ENCODE measurements around the gene REN.

Gene REN

DNA sequence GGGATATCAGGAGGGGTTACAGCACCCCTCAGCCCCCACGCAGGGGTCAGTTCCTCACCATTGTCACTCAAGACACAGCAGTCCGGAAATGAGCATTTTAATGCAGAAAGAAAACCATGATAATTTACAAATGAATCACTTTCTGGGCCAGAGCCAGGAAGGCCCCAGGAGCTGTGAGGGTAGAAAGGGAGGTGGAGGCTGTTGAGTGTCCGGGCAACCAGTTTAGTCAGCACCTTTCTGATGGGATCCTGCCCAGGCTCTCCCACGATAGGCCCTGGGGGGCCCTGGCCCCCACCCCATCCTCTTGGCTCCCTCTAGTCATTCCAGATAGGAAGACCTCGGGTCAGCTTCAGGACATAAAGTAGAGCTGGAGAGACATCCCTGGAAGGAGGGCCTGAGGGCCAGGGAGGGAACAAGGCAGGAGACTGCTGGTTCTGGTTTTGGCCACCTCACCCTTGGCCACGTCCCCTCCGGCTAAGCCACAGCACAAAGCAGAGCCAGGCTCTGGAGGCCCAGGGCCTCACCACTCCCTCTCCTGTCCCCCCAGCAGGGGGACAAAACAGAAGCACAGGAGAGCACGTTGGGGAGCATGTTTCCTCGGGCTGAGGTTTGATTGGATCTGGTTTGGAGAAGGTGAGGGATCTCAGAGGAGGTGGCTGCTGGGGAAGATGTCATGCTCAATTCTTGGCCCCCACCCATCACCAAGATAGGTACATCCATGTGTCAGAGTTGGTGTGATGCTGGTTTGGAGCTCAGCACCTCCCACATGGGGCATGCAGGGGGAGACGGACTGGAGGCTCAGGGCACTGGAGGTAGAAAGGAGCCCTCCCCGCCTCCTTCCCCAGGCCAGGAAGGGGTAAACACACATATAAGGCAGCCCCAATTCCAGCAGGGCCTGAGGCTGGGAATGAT lies 34.9 kb downstream of the REN start:
- DNase-seq: no peak

- no peak for DNase-seq
Observed at GRCh38 chr1:204130178-204130577, 36.0 kb downstream of the REN start.

DNA sequence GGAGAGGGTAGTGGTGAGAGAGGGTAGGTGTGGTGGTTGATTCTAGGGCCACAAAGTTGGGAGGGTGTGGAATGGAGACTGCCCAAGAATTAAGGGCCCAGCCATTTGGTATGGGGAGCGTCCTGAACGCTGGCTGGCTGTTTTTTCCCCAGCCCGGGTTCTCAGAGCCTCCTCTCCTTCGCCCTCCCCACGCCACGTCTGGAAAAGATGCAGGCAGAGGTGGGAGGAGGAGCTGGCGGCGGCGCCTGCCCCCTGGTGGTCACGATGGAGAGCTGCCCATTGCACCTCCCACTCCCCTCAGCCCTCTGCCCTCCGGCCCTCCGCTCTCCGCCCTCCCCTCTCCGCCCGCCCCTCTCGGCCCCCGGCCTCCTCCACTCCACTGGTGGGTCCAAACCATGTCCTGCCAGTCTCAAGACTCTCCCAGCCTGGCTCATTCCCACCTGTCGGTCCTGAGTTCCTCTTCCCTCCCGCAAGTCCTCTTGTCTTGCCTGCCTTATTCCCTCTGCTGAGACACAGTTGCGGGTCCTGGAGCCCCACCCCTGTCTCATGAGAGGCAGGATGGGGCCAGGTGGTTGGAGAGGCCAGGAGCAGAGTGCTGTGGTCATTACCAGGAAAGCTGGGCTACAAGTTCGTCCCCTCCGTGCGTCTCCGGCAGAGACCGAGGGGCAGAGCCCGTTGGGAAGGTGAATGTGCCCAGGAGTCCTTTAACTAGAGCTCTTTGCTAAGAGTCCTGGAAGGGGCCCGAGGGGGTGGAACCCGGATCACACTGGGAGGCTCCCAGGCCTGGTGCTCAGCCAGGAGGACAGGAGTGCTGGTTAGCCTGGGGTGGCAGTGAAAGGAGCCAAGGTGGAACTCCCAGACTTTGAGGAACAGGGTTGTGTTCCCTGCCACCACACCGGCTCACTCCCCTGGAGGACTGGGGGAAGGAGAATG lies 36.9 kb downstream of the REN start:
- peak; percentile 73 for DNase-seq

DNA sequence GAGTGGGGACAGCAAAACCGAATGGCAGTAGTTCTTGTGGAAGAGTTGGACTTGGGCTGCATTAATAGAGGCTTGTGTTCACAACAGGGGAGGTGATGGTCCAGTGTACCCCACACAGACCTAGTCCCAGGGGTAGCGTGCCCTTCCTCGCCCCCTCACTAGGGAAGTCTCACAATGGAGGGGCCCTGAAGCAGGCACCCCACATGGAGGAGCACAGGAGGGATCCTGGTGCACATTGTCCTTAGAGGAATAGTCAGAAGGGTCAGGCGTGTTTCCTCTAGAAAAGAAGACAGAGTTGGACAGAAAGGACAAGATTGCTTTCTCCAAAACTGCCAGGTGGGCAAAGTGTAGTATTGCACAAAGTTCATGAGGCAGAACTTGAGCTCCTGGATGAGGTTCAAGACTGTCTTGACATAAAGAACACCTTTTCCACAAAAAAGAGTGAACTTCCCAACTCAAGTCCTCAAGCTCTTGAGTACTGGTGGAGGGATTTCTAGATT lies 37.6 kb downstream of the REN start:
- DNase-seq: no peak

- peak; percentile 25 for DNase-seq
Observed at GRCh38 chr1:204127597-204128242, 38.4 kb downstream of the REN start.

- DNase-seq: no peak
Observed at GRCh38 chr1:204126956-204127355, 39.2 kb downstream of the REN start.

DNA sequence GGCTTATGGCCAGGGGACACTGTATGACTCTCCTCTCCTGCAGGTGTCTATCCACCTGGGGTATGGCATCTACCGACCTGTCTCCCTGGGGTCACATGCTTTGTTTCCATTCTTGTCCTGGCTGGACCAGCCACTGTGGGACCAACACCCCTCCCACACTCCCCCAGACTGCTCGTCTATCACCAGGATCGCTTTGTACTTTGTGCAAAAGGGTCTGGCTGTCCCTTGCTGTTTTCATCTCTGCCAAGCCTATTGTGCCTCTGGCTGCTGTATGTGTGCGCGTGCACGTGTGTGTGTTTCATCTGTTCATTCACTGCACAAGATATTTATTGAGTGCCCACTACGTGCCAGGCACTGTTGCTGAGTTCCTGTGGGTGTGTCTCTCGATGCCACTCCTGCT lies 39.8 kb downstream of the REN start:
- DNase-seq: no peak

- DNase-seq: no peak
Observed at GRCh38 chr1:204125759-204126351, 40.3 kb downstream of the REN start.

GRCh38 chr1:204124639-204125038 lies 41.5 kb downstream of the REN start:
- DNase-seq: no peak

GRCh38 chr1:204123376-204123775 lies 42.8 kb downstream of the REN start:
- peak; percentile 16 for DNase-seq

- no peak for DNase-seq
Observed at GRCh38 chr1:204121840-204122555, 44.1 kb downstream of the REN start.

GRCh38 chr1:204116539-204116938 lies 49.6 kb downstream of the REN start:
- no peak for DNase-seq

GRCh38 chr1:204115116-204115515 lies 51.0 kb downstream of the REN start:
- no peak for DNase-seq

DNA sequence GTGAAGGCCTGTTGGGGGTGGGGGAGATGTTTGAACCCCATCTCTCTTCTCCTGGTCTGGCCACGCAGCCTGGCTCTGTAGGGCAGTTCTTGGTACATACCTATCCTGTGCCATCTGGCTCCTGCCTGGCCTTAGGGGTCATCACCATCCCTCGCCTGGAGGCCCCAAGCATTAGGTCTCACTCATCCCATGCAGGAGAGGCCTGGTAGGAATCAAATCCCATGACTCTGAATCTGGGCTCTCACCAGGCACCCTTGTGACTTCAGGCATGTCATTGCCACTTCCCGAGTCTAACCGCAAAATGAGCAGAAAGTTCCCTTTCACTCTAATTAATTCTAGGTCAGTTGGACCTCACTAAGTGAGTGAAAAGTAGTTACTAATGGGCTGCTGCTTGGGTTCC lies 51.5 kb downstream of the REN start:
- DNase-seq: no peak

- no peak for DNase-seq
Observed at GRCh38 chr1:204113896-204114295, 52.2 kb downstream of the REN start.

- no peak for DNase-seq
Observed at GRCh38 chr1:204112876-204113730, 53.0 kb downstream of the REN start.

DNA sequence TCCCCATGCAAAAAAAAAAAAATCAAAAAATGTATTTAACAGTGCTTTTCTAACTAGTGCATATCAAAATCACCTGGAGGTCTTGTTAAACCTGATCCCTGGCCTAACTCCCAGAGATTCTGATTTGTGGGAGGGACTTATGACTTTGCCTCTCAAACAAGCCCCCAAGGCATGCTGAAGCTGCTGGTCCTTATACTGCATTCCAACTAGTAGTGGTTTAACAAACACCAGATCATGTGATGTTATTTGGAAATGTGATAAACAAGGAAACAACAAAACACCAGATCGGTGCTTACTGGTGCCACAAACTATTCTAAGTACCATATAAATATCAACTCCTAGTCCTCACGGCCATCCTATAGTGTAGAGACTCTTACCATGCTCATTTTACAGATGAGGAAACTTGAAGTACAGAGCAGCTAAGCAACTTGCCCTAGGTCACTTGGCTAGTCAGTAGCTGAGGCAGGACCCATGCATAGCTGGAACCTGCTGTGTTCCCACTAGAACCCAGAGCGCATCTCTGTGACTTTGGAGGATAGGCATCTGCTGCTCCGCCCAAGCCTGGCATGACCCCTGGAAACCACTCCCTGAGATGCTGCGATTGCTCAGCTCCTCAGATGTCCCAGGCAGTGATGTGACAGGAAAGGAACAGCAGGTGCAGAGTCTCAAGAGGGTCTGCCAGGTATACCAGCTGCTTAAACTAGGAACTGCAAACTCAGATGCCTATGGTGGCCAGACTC lies 55.1 kb downstream of the REN start:
- DNase-seq: no peak

GRCh38 chr1:204108312-204109141 lies 57.6 kb downstream of the REN start:
- no peak for DNase-seq

DNA sequence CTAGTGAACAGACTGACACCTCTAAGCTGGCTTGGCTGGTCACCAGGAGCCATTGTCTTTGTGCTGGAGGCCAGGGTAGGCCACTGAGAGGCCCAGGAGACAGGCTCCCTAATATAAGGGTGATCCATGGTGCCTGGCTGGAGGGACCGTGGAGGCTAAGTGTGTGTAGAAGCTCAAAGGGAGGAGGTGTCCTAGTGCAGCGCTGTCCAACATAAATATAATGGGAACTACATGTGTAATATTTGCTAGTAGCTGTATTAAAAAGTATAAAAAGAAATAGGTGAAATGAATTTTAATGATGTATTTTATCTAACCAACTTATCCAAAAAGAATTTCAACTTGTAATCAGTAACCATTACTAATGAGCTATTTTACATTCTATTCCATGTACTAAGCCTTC lies 58.2 kb downstream of the REN start:
- DNase-seq: no peak
